SK-N-SH (cell line): ENCODE data around the gene ARF1. TPM values are rescaled to one million over a fixed set of nuclear protein-coding genes. Genes with fewer than 3 reads are reported as not detected.

Experiments used
- CTCF ChIA-PET: fragments of 300-600, 350-600 bp; formaldehyde crosslinking; extraction: SDS; loops from one replicate; lab custom pipeline; 2021; lab: Yijun Ruan, JAX
- POLR2A ChIA-PET: fragments of 350-600 bp; sonication (Branson Sonifier 250); formaldehyde crosslinking; extraction: SDS; loops from one replicate; lab custom pipeline; 2020; ENCODE audit warnings: antibody characterized with exemption, inconsistent platforms; lab: Yijun Ruan, JAX
- DNase-seq: peaks from one replicate; pipeline ENCODE4 v3.0.0; 2012
- H2AFZ ChIP-seq: fragments of 200-600 bp; sonication (generic); 2 replicates; pipeline ENCODE4 v1.8.1; 2016; ENCODE audit warnings: antibody characterized with exemption, mild to moderate bottlenecking, low read depth
- H3F3A ChIP-seq: fragments of 200-600 bp; sonication (generic); replicated peaks from 2 replicates; pipeline ENCODE3; 2016; ENCODE audit warnings: antibody characterized with exemption, mild to moderate bottlenecking; ENCODE audit not compliant: insufficient read depth
- H3K27ac ChIP-seq, 2 experiments: fragments of 200-500 bp in 1 of 2; fragments of 200-600 bp in 1 of 2; sonication (Bioruptor generic) in 1 of 2; sonication (generic), shearing (Covaris generic) in 1 of 2; 2 replicates each; pipeline versions ENCODE4 v1.5.1 to v1.6.1; 2014 to 2016; ENCODE audit warnings: low read depth in 2 of 2, inconsistent platforms in 1 of 2, low read length in 1 of 2, mild to moderate bottlenecking in 1 of 2, mixed read lengths in 1 of 2
- H3K27me3 ChIP-seq: fragments of 200-600 bp; sonication (generic), shearing (Covaris generic); 2 replicates; pipeline ENCODE4 v1.6.1; 2016; ENCODE audit warnings: mixed run types; ENCODE audit not compliant: insufficient read depth
- H3K36me3 ChIP-seq, 2 experiments: fragments of 200-500 bp in 1 of 2; fragments of 200-600 bp in 1 of 2; sonication (Bioruptor generic) in 1 of 2; sonication (generic) in 1 of 2; replicated peaks in 1 of 2; 2 replicates each; pipeline versions ENCODE3 to v1.5.1; 2014 to 2016; ENCODE audit warnings: low read length in 1 of 2, mild to moderate bottlenecking in 1 of 2; ENCODE audit not compliant: insufficient read depth in 2 of 2, control insufficient read depth in 1 of 2
- H3K4me1 ChIP-seq, 2 experiments: fragments of 200-500 bp in 1 of 2; fragments of 200-600 bp in 1 of 2; sonication (Bioruptor generic) in 1 of 2; sonication (generic), shearing (Covaris generic) in 1 of 2; 2 replicates each; pipeline versions ENCODE4 v1.5.1 to v1.6.1; 2014 to 2016; ENCODE audit warnings: low read depth in 1 of 2, low read length in 1 of 2, mixed run types in 1 of 2; ENCODE audit not compliant: insufficient read depth in 2 of 2, control insufficient read depth in 1 of 2
- H3K4me2 ChIP-seq: fragments of 200-600 bp; sonication (generic), shearing (Covaris generic); 2 replicates; pipeline ENCODE4 v1.6.1; 2017; ENCODE audit warnings: mixed run types
- H3K4me3 ChIP-seq, 2 experiments: fragments of 200-500 bp in 1 of 2; fragments of 200-600 bp in 1 of 2; sonication (Bioruptor generic) in 1 of 2; sonication (generic), shearing (Covaris generic) in 1 of 2; 2 replicates each; pipeline versions ENCODE4 v1.5.1 to v1.8.1; 2014 to 2016; ENCODE audit warnings: low read depth in 2 of 2, inconsistent platforms in 1 of 2, low read length in 1 of 2, mild to moderate bottlenecking in 1 of 2, mixed read lengths in 1 of 2, moderate library complexity in 1 of 2
- H3K79me2 ChIP-seq: fragments of 200-600 bp; sonication (generic); 2 replicates; pipeline ENCODE4 v1.8.1; 2017; ENCODE audit warnings: mild to moderate bottlenecking; ENCODE audit not compliant: insufficient read depth
- H3K9ac ChIP-seq: fragments of 200-600 bp; sonication (generic); 2 replicates; pipeline ENCODE4 v1.6.1; 2017; ENCODE audit warnings: mixed run types
- H3K9me2 ChIP-seq: fragments of 200-600 bp; sonication (generic); 2 replicates; pipeline ENCODE4 v1.6.1; 2017; ENCODE audit warnings: mixed run types
- H3K9me3 ChIP-seq: fragments of 200-600 bp; sonication (generic); 2 replicates; pipeline ENCODE4 v1.6.1; 2017; ENCODE audit warnings: mixed run types, mild to moderate bottlenecking, moderate library complexity
- H4K20me1 ChIP-seq: fragments of 200-600 bp; sonication (generic); 2 replicates; pipeline ENCODE4 v1.6.1; 2017; ENCODE audit warnings: mild to moderate bottlenecking, mixed run types; ENCODE audit not compliant: insufficient read depth
- CHD2 ChIP-seq: fragments of 150-350 bp; IDR thresholded peaks from 2 replicates; pipeline ENCODE4 v1.6.1; 2018; ENCODE audit warnings: low read length; ENCODE audit not compliant: partially characterized antibody
- CTCF ChIP-seq: fragments of 200-600 bp; sonication (generic); IDR thresholded peaks from 2 replicates; pipeline ENCODE4 v1.6.1; 2017; ENCODE audit warnings: antibody characterized with exemption, mild to moderate bottlenecking, moderate library complexity
- EZH2phosphoT487 ChIP-seq: fragments of 200-600 bp; sonication (generic); IDR thresholded peaks from 2 replicates; pipeline ENCODE4 v1.6.1; 2017; ENCODE audit warnings: low read depth, mixed run types, mild to moderate bottlenecking, antibody characterized with exemption, moderate library complexity, borderline replicate concordance
- FOSL2 ChIP-seq: IDR thresholded peaks from 2 replicates; pipeline ENCODE4 v1.4.0; 2012; ENCODE audit warnings: low read depth, mild to moderate bottlenecking, moderate library complexity, borderline replicate concordance
- FOXM1 ChIP-seq: IDR thresholded peaks from 2 replicates; pipeline ENCODE4 v1.4.0; 2012; ENCODE audit warnings: low read depth, mild to moderate bottlenecking
- GABPA ChIP-seq: IDR thresholded peaks from 2 replicates; pipeline ENCODE4 v1.4.0; 2012; ENCODE audit warnings: low read depth, mild to moderate bottlenecking
- MAX ChIP-seq: IDR thresholded peaks from 2 replicates; pipeline ENCODE4 v1.4.0; 2012; ENCODE audit warnings: low read depth
- MEF2A ChIP-seq: IDR thresholded peaks from 2 replicates; pipeline ENCODE4 v1.4.0; 2012; ENCODE audit warnings: low read depth, borderline replicate concordance
- NFIC ChIP-seq: IDR thresholded peaks from 2 replicates; pipeline ENCODE4 v1.4.0; 2012; ENCODE audit warnings: borderline replicate concordance
- RAD21 ChIP-seq: IDR thresholded peaks from 2 replicates; pipeline ENCODE4 v1.6.1; 2012; ENCODE audit warnings: mild to moderate bottlenecking, low read length
- RCOR1 ChIP-seq: fragments of 150-350 bp; IDR thresholded peaks from 2 replicates; pipeline ENCODE4 v1.6.1; 2017; ENCODE audit warnings: antibody characterized with exemption, low read length
- RFX5 ChIP-seq: IDR thresholded peaks from 2 replicates; pipeline ENCODE4 v1.6.1; 2012; ENCODE audit warnings: mild to moderate bottlenecking, improper control_type of control experiment, low read length
- RXRA ChIP-seq: IDR thresholded peaks from 2 replicates; pipeline ENCODE4 v1.4.0; 2012; ENCODE audit warnings: low read depth, mild to moderate bottlenecking, borderline replicate concordance
- SIN3A ChIP-seq: IDR thresholded peaks from 2 replicates; pipeline ENCODE4 v1.6.1; 2012; ENCODE audit warnings: low read depth, mild to moderate bottlenecking, low read length, moderate library complexity, borderline replicate concordance
- SMC3 ChIP-seq: IDR thresholded peaks from 2 replicates; pipeline ENCODE4 v1.6.1; 2012; ENCODE audit warnings: low read depth, low read length, improper control_type of control experiment
- TAF1 ChIP-seq: IDR thresholded peaks from 2 replicates; pipeline ENCODE4 v1.6.1; 2012; ENCODE audit warnings: low read depth, mild to moderate bottlenecking, low read length, moderate library complexity, borderline replicate concordance
- TEAD4 ChIP-seq: IDR thresholded peaks from 2 replicates; pipeline ENCODE4 v1.4.0; 2012; ENCODE audit warnings: mild to moderate bottlenecking, borderline replicate concordance; ENCODE audit not compliant: insufficient read depth
- WGBS: methylation state at CpG from one replicate; pipeline ENCODE4 v1.1.6; 2017; ENCODE audit warnings: low lambda C conversion rate; 5-methylcytosine and 5-hydroxymethylcytosine counted together
- polyA plus RNA-seq, 3 experiments: library from polyadenylated mRNA; depleted of rRNA; stranded (reverse); fragments of >200 nt; gene quantifications; 2 replicates each; pipeline ENCODE4 v1.2.3, GENCODE V29; 2012
- TF ChIP-seq, protein P1 (sequence below): IDR thresholded peaks from 2 replicates; pipeline ENCODE4 v1.6.1; 2012; ENCODE audit warnings: mild to moderate bottlenecking, low read depth, low read length, moderate library complexity
- TF ChIP-seq, protein P2 (sequence below): IDR thresholded peaks from 2 replicates; pipeline ENCODE4 v1.4.0; 2012; ENCODE audit warnings: low read depth, borderline replicate concordance
- TF ChIP-seq, protein P3 (sequence below): IDR thresholded peaks from 2 replicates; pipeline ENCODE4 v1.4.0; 2012; ENCODE audit warnings: low read depth, borderline replicate concordance

Gene ARF1
- polyA plus RNA-seq, 1 of the 3 experiments (the other 2 are of a cell fraction) = 713 TPM

DNA sequence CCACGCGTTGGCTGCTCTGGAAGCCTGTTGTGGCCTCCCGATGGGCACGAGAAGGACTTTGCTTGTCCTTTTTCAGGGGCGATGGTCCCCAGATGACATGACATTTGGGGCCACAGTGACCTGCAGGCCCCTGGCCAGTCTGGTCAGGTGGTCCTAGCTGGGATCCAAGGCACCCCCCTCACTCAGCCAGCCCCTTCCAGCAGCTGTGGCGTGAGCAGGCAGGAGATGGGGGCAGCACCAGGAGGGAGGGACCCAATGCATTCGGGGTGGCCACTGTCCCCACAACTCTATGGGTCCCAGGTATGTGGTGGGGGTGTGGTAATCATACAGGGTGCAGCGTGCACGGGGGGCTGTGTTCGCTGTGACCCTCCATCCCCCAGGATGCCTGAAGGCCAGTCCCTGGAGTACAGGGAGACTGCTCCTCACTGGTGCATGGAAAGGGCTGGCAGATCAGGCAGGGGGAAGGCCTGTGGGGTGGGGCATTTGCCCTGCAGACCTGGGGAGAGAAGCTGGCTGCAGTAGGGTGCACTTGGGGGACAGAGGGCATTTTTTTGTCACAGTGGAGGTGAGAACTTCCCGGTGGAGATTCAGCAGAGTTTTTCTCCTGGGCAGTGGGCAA lies 44.0 kb upstream of the ARF1 start:
- Histone ChIP-seq H3K4me1 (no peaks in the 10 kb centered on the region), H3K9me2 (no peaks in the 10 kb centered on the region), H3K27me3 (no peaks in the 10 kb centered on the region; the same call in 1 of the 2 replicates), H3F3A (no peaks in the 10 kb centered on the region), H2AFZ (no peak overlapping the region), H3K36me3 (no peaks in the 10 kb centered on the region), H3K27ac (no peak overlapping the region), H3K4me2 (no peak overlapping the region), H4K20me1 (no peaks in the 10 kb centered on the region), H3K9me3 (no peaks in the 10 kb centered on the region), H3K79me2 (no peaks in the 10 kb centered on the region), H3K9ac (no peak overlapping the region), H3K4me3 (no peak overlapping the region)
- TF ChIP-seq RCOR1 (no peak), MAX (no peak), FOSL2 (no peak), GABPA (no peak), SIN3A (no peak), FOXM1 (no peak), RAD21 (no peak), MEF2A (no peak), RXRA (no peak), TEAD4 (no peak), NFIC (no peak), EZH2phosphoT487 (no peak), CHD2 (no peak), SMC3 (no peak), TAF1 (no peak), CTCF (no peak), RFX5 (no peak)
- TF ChIP-seq, protein P1, sequence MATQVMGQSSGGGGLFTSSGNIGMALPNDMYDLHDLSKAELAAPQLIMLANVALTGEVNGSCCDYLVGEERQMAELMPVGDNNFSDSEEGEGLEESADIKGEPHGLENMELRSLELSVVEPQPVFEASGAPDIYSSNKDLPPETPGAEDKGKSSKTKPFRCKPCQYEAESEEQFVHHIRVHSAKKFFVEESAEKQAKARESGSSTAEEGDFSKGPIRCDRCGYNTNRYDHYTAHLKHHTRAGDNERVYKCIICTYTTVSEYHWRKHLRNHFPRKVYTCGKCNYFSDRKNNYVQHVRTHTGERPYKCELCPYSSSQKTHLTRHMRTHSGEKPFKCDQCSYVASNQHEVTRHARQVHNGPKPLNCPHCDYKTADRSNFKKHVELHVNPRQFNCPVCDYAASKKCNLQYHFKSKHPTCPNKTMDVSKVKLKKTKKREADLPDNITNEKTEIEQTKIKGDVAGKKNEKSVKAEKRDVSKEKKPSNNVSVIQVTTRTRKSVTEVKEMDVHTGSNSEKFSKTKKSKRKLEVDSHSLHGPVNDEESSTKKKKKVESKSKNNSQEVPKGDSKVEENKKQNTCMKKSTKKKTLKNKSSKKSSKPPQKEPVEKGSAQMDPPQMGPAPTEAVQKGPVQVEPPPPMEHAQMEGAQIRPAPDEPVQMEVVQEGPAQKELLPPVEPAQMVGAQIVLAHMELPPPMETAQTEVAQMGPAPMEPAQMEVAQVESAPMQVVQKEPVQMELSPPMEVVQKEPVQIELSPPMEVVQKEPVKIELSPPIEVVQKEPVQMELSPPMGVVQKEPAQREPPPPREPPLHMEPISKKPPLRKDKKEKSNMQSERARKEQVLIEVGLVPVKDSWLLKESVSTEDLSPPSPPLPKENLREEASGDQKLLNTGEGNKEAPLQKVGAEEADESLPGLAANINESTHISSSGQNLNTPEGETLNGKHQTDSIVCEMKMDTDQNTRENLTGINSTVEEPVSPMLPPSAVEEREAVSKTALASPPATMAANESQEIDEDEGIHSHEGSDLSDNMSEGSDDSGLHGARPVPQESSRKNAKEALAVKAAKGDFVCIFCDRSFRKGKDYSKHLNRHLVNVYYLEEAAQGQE = no peak
- TF ChIP-seq, protein P2, sequence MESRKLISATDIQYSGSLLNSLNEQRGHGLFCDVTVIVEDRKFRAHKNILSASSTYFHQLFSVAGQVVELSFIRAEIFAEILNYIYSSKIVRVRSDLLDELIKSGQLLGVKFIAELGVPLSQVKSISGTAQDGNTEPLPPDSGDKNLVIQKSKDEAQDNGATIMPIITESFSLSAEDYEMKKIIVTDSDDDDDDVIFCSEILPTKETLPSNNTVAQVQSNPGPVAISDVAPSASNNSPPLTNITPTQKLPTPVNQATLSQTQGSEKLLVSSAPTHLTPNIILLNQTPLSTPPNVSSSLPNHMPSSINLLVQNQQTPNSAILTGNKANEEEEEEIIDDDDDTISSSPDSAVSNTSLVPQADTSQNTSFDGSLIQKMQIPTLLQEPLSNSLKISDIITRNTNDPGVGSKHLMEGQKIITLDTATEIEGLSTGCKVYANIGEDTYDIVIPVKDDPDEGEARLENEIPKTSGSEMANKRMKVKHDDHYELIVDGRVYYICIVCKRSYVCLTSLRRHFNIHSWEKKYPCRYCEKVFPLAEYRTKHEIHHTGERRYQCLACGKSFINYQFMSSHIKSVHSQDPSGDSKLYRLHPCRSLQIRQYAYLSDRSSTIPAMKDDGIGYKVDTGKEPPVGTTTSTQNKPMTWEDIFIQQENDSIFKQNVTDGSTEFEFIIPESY = no peak
- TF ChIP-seq, protein P3, sequence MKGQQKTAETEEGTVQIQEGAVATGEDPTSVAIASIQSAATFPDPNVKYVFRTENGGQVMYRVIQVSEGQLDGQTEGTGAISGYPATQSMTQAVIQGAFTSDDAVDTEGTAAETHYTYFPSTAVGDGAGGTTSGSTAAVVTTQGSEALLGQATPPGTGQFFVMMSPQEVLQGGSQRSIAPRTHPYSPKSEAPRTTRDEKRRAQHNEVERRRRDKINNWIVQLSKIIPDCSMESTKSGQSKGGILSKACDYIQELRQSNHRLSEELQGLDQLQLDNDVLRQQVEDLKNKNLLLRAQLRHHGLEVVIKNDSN = no peak
- no peak for DNase-seq
- ChIA-PET POLR2A (no interaction called here), CTCF (interaction anchor here (1.1 to 1.6 kb wide), 2 partner anchors 16 to 39 kb away, joined by 3 to 5 read pairs; no protein-coding TSS in a partner anchor)
- WGBS = 54% methylated on average over 4 of the region's 11 CpGs
